Natural killer cell (primary cell): ENCODE results near the gene SLIT1. TPM values are rescaled to one million over a fixed set of nuclear protein-coding genes. Genes with fewer than 3 reads are reported as not detected.

Source experiments
- ATAC-seq, 3 donors: fragments of 150-1000 bp in 2 of 3; fragments of 200-7000 bp in 1 of 3; cut with Tn5 transposase; 1 replicate in 1 of 3; 2 replicates in 2 of 3; pipeline ENCODE4 v1.10.0; 2021; ENCODE audit warnings: mild to moderate bottlenecking in 2 of 3, moderate library complexity in 2 of 3
- DNase-seq, 2 donors: peaks; one replicate each; pipeline versions ENCODE4 v3.0.0 to v3.0.0-alpha.2; 2013 to 2021; ENCODE audit warnings: mixed read lengths in 1 of 2
- H3K27ac ChIP-seq: one replicate; pipeline ENCODE4 v1.5.1; 2013; ENCODE audit warnings: mild to moderate bottlenecking, low read length
- H3K27me3 ChIP-seq: one replicate; pipeline ENCODE4 v1.6.1; 2013; ENCODE audit warnings: low read length; ENCODE audit not compliant: control insufficient read depth, insufficient read depth
- H3K36me3 ChIP-seq: one replicate; pipeline ENCODE4 v1.6.1; 2013; ENCODE audit warnings: low read length; ENCODE audit not compliant: control insufficient read depth, insufficient read depth
- H3K4me1 ChIP-seq: one replicate; pipeline ENCODE4 v1.6.1; 2013; ENCODE audit warnings: low read length; ENCODE audit not compliant: control insufficient read depth, insufficient read depth
- H3K4me3 ChIP-seq: one replicate; pipeline ENCODE4 v1.5.1; 2013; ENCODE audit warnings: low read length
- H3K9me3 ChIP-seq: one replicate; pipeline ENCODE4 v1.6.1; 2013; ENCODE audit warnings: low read length; ENCODE audit not compliant: control insufficient read depth, insufficient read depth
- H3K27ac Mint-ChIP-seq, 2 donors: one replicate each; pipeline ENCODE4 v1.8.0; 2022; ENCODE audit warnings: mild to moderate bottlenecking in 2 of 2, mixed read lengths in 2 of 2, moderate library complexity in 1 of 2
- H3K27me3 Mint-ChIP-seq, 2 donors: one replicate each; pipeline ENCODE4 v1.8.0; 2022; ENCODE audit warnings: low read depth in 2 of 2, mixed read lengths in 2 of 2
- H3K36me3 Mint-ChIP-seq: one replicate; pipeline ENCODE4 v1.8.0; 2022; ENCODE audit warnings: mixed read lengths
- H3K4me1 Mint-ChIP-seq, 2 donors: one replicate each; pipeline ENCODE4 v1.8.0; 2022; ENCODE audit warnings: mixed read lengths in 2 of 2
- H3K4me3 Mint-ChIP-seq: one replicate; pipeline ENCODE4 v1.8.0; 2022; ENCODE audit warnings: mild to moderate bottlenecking, moderate library complexity, mixed read lengths
- H3K9me3 Mint-ChIP-seq, 2 donors: one replicate each; pipeline ENCODE4 v1.8.0; 2022; ENCODE audit warnings: mixed read lengths in 2 of 2
- CTCF ChIP-seq: fragments of 200-600 bp; IDR thresholded peaks from one replicate; pipeline ENCODE4 v1.8.0; 2022; ENCODE audit warnings: antibody characterized with exemption
- WGBS: methylation state at CpG from one replicate; pipeline ENCODE4 v1.1.7; 2013; ENCODE audit warnings: missing lambda C conversion rate; ENCODE audit not compliant: insufficient coverage; 5-methylcytosine and 5-hydroxymethylcytosine counted together
- intact Hi-C: fragments of 100-400 bp; cut with micrococcal nuclease; formaldehyde crosslinking; loops from one replicate; pipeline ENCODE4 v1.14.2; 2022
- total RNA-seq, 4 donors: library from RNA; stranded (reverse); fragments of 120-200 nt in 1 of 4; gene quantifications; one replicate each; pipeline versions ENCODE4 v1.2.3 to v1.2.4, GENCODE V29; 2013 to 2022

SLIT1 gene
- total RNA-seq, 3 donors from 2014 or later (not counting 1 experiment from before 2014, with no cell fraction given) = 0.28 to 1.5 (median 1.1) TPM

GRCh38 chr10:96982149-96982930 is 203.4 kb downstream of the SLIT1 start:
- Histone ChIP-seq H3K36me3 (peaks cover 19% of the 10 kb centered on the region), H3K4me3 (no peak overlapping the region), H3K4me1 (peaks cover 6% of the 10 kb centered on the region), H3K27ac (no peak overlapping the region), H3K27me3 (no peaks in the 10 kb centered on the region), H3K9me3 (no peaks in the 10 kb centered on the region)
- Mint-ChIP-seq H3K27ac (no peak overlapping the region), H3K9me3 (no peaks in the 10 kb centered on the region), H3K27me3 (no peaks in the 10 kb centered on the region), H3K36me3 (peaks cover 25% of the 10 kb centered on the region), H3K4me3 (no peak overlapping the region), H3K4me1 (peaks cover 17 to 23% of the 10 kb centered on the region in 2 donors)
- ATAC-seq = no peak
- no peak for DNase-seq
- 87% methylated on average over 12 of the region's 12 CpGs for WGBS
- intact Hi-C loops = no loop called here
- TF ChIP-seq CTCF = no peak

- H3K4me1 Mint-ChIP-seq = peaks cover 3% of the 10 kb centered on the region in 2 donors
- no peaks in the 10 kb centered on the region for H3K4me1 ChIP-seq
- H3K4me3 ChIP-seq = no peak overlapping the region
- no peaks in the 10 kb centered on the region for H3K27me3 ChIP-seq
- peaks cover 25% of the 10 kb centered on the region for H3K36me3 Mint-ChIP-seq
- no peak for ATAC-seq
- no peaks in the 10 kb centered on the region for H3K9me3 Mint-ChIP-seq
- intact Hi-C loops = no loop called here
- peaks cover 19% of the 10 kb centered on the region for H3K36me3 ChIP-seq
- H3K27ac Mint-ChIP-seq = no peak overlapping the region
- H3K27ac ChIP-seq = no peak overlapping the region
- H3K9me3 ChIP-seq = no peaks in the 10 kb centered on the region
- no peak for DNase-seq
- WGBS = 57% methylated on average over 1 of the region's 3 CpGs
- no peaks in the 10 kb centered on the region for H3K27me3 Mint-ChIP-seq
- H3K4me3 Mint-ChIP-seq = no peak overlapping the region
- TF ChIP-seq CTCF = no peak
Measured at GRCh38 chr10:96978621-96979154, 207.1 kb downstream of the SLIT1 start.

- Histone ChIP-seq H3K4me1 (no peaks in the 10 kb centered on the region), H3K4me3 (no peak overlapping the region), H3K27me3 (no peaks in the 10 kb centered on the region), H3K9me3 (no peaks in the 10 kb centered on the region), H3K27ac (no peak overlapping the region), H3K36me3 (no peaks in the 10 kb centered on the region)
- H3K9me3 Mint-ChIP-seq = no peaks in the 10 kb centered on the region
- TF ChIP-seq CTCF = no peak
- no peak overlapping the region for H3K27ac Mint-ChIP-seq
- ATAC-seq (no peak), DNase-seq (no peak)
- no peak overlapping the region for H3K4me3 Mint-ChIP-seq
- no peaks in the 10 kb centered on the region for H3K36me3 Mint-ChIP-seq
- H3K4me1 Mint-ChIP-seq = no peaks in the 10 kb centered on the region
- H3K27me3 Mint-ChIP-seq = no peaks in the 10 kb centered on the region
- intact Hi-C loops = no loop called here
- WGBS = 100% methylated on average over 1 of the region's 2 CpGs
Measured at GRCh38 chr10:96975136-96975535, 210.6 kb downstream of the SLIT1 start.
